ENCODE measurements around the gene ALG2. TPM values are rescaled to one million over a fixed set of nuclear protein-coding genes. Genes with fewer than 3 reads are reported as not detected.

Gene ALG2
- polyA plus RNA-seq, 1 of the 3 experiments (the other 2 are of a cell fraction): 31.6 TPM

DNA sequence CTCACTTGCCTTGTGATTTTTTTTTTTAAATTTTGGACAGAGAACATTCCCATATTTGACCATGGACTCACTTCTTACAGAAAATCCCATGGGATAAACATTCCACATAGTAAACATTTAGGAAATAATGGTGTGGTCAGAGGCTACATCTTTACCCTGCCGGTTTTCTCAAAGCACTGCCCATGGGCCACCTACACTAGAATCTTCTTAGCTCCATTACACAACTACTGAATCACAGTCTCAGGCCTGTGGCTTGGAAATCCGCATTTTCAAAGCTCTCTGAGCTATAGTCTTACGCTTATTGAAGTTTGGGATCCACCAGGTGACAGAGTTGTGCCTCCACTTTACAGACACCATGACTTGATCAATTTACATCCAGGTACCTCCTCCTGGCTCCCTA lies 39.4 kb downstream of the ALG2 start:
- H3K9ac ChIP-seq: no peak overlapping the region
- H2AFZ ChIP-seq (ENCODE audit: low read depth): no peak overlapping the region
- H3K4me3 ChIP-seq (ENCODE audit: low read depth in 2 of 2, low read length in 1 of 2): no peak overlapping the region
- ChIA-PET POLR2A (interaction anchor here (1.3 kb wide), 1 partner anchor 12 kb away, joined by 4 read pairs; no protein-coding TSS in a partner anchor), CTCF (interaction anchor here (0.6 to 5.5 kb wide), 8 partner anchors 11 to 1140 kb away, joined by 3 to 66 read pairs (median 4); partner anchors contain the start of genes ALG2 and SEC61B)
- no peaks in the 10 kb centered on the region for H3F3A ChIP-seq (replicated peaks; ENCODE audit: insufficient read depth)
- H3K27me3 ChIP-seq (ENCODE audit: insufficient read depth): no peaks in the 10 kb centered on the region
- DNase-seq: no peak
- no peaks in the 10 kb centered on the region for H3K9me2 ChIP-seq
- H3K4me1 ChIP-seq (ENCODE audit: control insufficient read depth in 1 of 2, insufficient read depth in 2 of 2, low read depth in 1 of 2, low read length in 1 of 2): peaks cover 3 to 35% of the 10 kb centered on the region in 2 experiments; a peak in 1 of 4 replicates
- no peak overlapping the region for H3K4me2 ChIP-seq
- H3K9me3 ChIP-seq: no peaks in the 10 kb centered on the region
- TF ChIP-seq FOSL2 (IDR thresholded peaks at IDR 0.05; ENCODE audit: borderline replicate concordance, low read depth) (no peak), NFIC (IDR thresholded peaks at IDR 0.05; ENCODE audit: borderline replicate concordance) (no peak), FOXM1 (IDR thresholded peaks at IDR 0.05; ENCODE audit: low read depth) (no peak), RCOR1 (IDR thresholded peaks at IDR 0.05; ENCODE audit: low read length) (no peak), EP300 (IDR thresholded peaks at IDR 0.05; ENCODE audit: borderline replicate concordance in 1 of 2, low read depth in 1 of 2, low read length in 1 of 2) (no peak), FOXJ3 (CRISPR knock-in tag; IDR thresholded peaks at IDR 0.05) (no peak)
- TF ChIP-seq, protein P1, sequence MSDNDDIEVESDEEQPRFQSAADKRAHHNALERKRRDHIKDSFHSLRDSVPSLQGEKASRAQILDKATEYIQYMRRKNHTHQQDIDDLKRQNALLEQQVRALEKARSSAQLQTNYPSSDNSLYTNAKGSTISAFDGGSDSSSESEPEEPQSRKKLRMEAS (IDR thresholded peaks at IDR 0.05; ENCODE audit: low read depth): no peak
- TF ChIP-seq, protein P2, sequence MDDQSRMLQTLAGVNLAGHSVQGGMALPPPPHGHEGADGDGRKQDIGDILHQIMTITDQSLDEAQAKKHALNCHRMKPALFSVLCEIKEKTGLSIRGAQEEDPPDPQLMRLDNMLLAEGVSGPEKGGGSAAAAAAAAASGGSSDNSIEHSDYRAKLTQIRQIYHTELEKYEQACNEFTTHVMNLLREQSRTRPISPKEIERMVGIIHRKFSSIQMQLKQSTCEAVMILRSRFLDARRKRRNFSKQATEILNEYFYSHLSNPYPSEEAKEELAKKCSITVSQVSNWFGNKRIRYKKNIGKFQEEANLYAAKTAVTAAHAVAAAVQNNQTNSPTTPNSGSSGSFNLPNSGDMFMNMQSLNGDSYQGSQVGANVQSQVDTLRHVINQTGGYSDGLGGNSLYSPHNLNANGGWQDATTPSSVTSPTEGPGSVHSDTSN (IDR thresholded peaks at IDR 0.05): no peak
- TF ChIP-seq, protein P3, sequence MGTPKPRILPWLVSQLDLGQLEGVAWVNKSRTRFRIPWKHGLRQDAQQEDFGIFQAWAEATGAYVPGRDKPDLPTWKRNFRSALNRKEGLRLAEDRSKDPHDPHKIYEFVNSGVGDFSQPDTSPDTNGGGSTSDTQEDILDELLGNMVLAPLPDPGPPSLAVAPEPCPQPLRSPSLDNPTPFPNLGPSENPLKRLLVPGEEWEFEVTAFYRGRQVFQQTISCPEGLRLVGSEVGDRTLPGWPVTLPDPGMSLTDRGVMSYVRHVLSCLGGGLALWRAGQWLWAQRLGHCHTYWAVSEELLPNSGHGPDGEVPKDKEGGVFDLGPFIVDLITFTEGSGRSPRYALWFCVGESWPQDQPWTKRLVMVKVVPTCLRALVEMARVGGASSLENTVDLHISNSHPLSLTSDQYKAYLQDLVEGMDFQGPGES (IDR thresholded peaks at IDR 0.05; ENCODE audit: low read depth, low read length): no peak
- H4K20me1 ChIP-seq (ENCODE audit: insufficient read depth): no peaks in the 10 kb centered on the region
- WGBS (ENCODE audit: low lambda C conversion rate): 72% methylated on average over 3 of the region's 3 CpGs
- H3K27ac ChIP-seq (ENCODE audit: low read depth in 2 of 2, low read length in 1 of 2): no peak overlapping the region
- no peaks in the 10 kb centered on the region for H3K36me3 ChIP-seq (replicated peaks in 1 of 2; ENCODE audit: control insufficient read depth in 1 of 2, insufficient read depth in 2 of 2, low read length in 1 of 2)
- no peaks in the 10 kb centered on the region for H3K79me2 ChIP-seq (ENCODE audit: insufficient read depth)

DNA sequence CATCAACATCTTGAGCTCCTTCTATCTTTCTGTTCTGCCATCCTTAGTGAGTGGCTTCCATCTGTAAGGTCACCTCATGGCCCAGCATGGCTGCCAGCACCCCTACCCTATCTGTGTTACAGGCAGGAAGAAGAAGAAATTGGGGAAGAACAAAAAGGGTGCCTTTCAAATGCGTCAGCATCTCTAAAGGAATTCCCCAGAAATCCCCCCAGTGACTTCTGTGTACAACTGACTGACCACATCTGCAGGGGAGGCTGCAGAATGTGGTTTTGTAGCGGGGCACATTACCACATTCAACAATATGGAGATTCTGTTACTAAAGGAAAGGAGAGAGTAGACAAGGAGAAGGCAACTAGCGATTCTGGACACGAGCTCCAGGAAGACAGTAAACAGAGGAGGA lies 40.1 kb downstream of the ALG2 start:
- Histone ChIP-seq H3F3A (replicated peaks; ENCODE audit: insufficient read depth) (no peaks in the 10 kb centered on the region), H2AFZ (ENCODE audit: low read depth) (no peak overlapping the region), H3K36me3 (replicated peaks in 1 of 2; ENCODE audit: control insufficient read depth in 1 of 2, insufficient read depth in 2 of 2, low read length in 1 of 2) (no peaks in the 10 kb centered on the region), H3K9me2 (no peaks in the 10 kb centered on the region), H3K27me3 (ENCODE audit: insufficient read depth) (no peaks in the 10 kb centered on the region), H3K4me2 (no peak overlapping the region), H3K9ac (no peak overlapping the region), H3K4me3 (ENCODE audit: low read depth in 2 of 2, low read length in 1 of 2) (no peak overlapping the region), H3K79me2 (ENCODE audit: insufficient read depth) (no peaks in the 10 kb centered on the region), H3K4me1 (ENCODE audit: control insufficient read depth in 1 of 2, insufficient read depth in 2 of 2, low read depth in 1 of 2, low read length in 1 of 2) (peaks cover 3 to 38% of the 10 kb centered on the region in 2 experiments; a peak in 1 of 4 replicates), H4K20me1 (ENCODE audit: insufficient read depth) (no peaks in the 10 kb centered on the region), H3K27ac (ENCODE audit: low read depth in 2 of 2, low read length in 1 of 2) (no peak overlapping the region), H3K9me3 (no peaks in the 10 kb centered on the region)
- no peak for DNase-seq
- POLR2A ChIA-PET: no interaction called here
- TF ChIP-seq YY1 (IDR thresholded peaks at IDR 0.05; ENCODE audit: low read depth): no peak
- TF ChIP-seq, protein P4, sequence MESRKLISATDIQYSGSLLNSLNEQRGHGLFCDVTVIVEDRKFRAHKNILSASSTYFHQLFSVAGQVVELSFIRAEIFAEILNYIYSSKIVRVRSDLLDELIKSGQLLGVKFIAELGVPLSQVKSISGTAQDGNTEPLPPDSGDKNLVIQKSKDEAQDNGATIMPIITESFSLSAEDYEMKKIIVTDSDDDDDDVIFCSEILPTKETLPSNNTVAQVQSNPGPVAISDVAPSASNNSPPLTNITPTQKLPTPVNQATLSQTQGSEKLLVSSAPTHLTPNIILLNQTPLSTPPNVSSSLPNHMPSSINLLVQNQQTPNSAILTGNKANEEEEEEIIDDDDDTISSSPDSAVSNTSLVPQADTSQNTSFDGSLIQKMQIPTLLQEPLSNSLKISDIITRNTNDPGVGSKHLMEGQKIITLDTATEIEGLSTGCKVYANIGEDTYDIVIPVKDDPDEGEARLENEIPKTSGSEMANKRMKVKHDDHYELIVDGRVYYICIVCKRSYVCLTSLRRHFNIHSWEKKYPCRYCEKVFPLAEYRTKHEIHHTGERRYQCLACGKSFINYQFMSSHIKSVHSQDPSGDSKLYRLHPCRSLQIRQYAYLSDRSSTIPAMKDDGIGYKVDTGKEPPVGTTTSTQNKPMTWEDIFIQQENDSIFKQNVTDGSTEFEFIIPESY (IDR thresholded peaks at IDR 0.05; ENCODE audit: borderline replicate concordance, low read depth): no peak
- WGBS (ENCODE audit: low lambda C conversion rate): 82% methylated on average over 4 of the region's 4 CpGs
- CTCF ChIA-PET: interaction anchor here (0.8 to 5.5 kb wide), 5 partner anchors 18 to 1141 kb away, joined by 3 to 66 read pairs (median 3); no protein-coding TSS in a partner anchor
